CD14-positive monocyte (primary cell): ENCODE data around the gene KCNMA1. TPM values are rescaled to one million over a fixed set of nuclear protein-coding genes. Genes with fewer than 3 reads are reported as not detected.

Source experiments
- DNase-seq, 3 donors: peaks; one replicate each; pipeline ENCODE4 v3.0.0-alpha.2; 2011 to 2022
- H2AFZ ChIP-seq: 2 replicates; pipeline ENCODE4 v1.6.0; 2012; ENCODE audit warnings: mild to moderate bottlenecking, low read depth, low read length, inconsistent platforms; ENCODE audit not compliant: insufficient read depth, poor library complexity, severe bottlenecking
- H3K27ac ChIP-seq, 2 donors: 1 replicate in 1 of 2; 2 replicates in 1 of 2; pipeline ENCODE4 v1.5.1; 2012 to 2013; ENCODE audit warnings: low read length in 2 of 2, control low read depth in 1 of 2, inconsistent platforms in 1 of 2, low read depth in 1 of 2, mild to moderate bottlenecking in 1 of 2
- H3K27me3 ChIP-seq, 2 donors: one replicate each; pipeline versions ENCODE4 v1.6.0 to v1.6.1; 2011 to 2013; ENCODE audit warnings: low read length in 2 of 2; ENCODE audit not compliant: control insufficient read depth in 2 of 2, insufficient read depth in 2 of 2
- H3K36me3 ChIP-seq, 2 donors: replicated peaks in 1 of 2; 1 replicate in 1 of 2; 2 replicates in 1 of 2; pipeline versions ENCODE4 v1.5.1 to v1.6.1; 2012 to 2013; ENCODE audit warnings: low read length in 2 of 2, control low read depth in 1 of 2, inconsistent platforms in 1 of 2, mild to moderate bottlenecking in 1 of 2; ENCODE audit not compliant: insufficient read depth in 2 of 2, control insufficient read depth in 1 of 2
- H3K4me1 ChIP-seq, 2 donors: 1 replicate in 1 of 2; 2 replicates in 1 of 2; pipeline versions ENCODE4 v1.5.1 to v1.6.1; 2012 to 2013; ENCODE audit warnings: low read length in 2 of 2, control low read depth in 1 of 2, inconsistent platforms in 1 of 2, mild to moderate bottlenecking in 1 of 2, moderate library complexity in 1 of 2; ENCODE audit not compliant: insufficient read depth in 2 of 2, control insufficient read depth in 1 of 2
- H3K4me2 ChIP-seq: replicated peaks from 2 replicates; pipeline ENCODE3; 2012; ENCODE audit warnings: low read length, moderate library complexity, mild to moderate bottlenecking; ENCODE audit not compliant: poor library complexity, severe bottlenecking; ENCODE audit errors: extremely low read depth
- H3K4me3 ChIP-seq, 3 experiments: fragments of 200-600 bp in 1 of 3; sonication (generic) in 1 of 3; replicated peaks in 1 of 3; 1 replicate in 2 of 3; 2 replicates in 1 of 3; pipeline ENCODE4 v1.5.1; 2011 to 2013; ENCODE audit warnings: low read length in 3 of 3, mild to moderate bottlenecking in 3 of 3, control low read depth in 2 of 3, low read depth in 2 of 3, inconsistent platforms in 1 of 3, moderate library complexity in 1 of 3
- H3K79me2 ChIP-seq: 2 replicates; pipeline ENCODE4 v1.6.0; 2012; ENCODE audit warnings: mild to moderate bottlenecking, control low read depth, inconsistent platforms, low read length, moderate library complexity; ENCODE audit not compliant: insufficient read depth
- H3K9ac ChIP-seq: 2 replicates; pipeline ENCODE4 v1.6.0; 2017; ENCODE audit warnings: low read length, mild to moderate bottlenecking; ENCODE audit not compliant: insufficient read depth, poor library complexity, severe bottlenecking
- H3K9me3 ChIP-seq, 2 donors: replicated peaks in 1 of 2; 1 replicate in 1 of 2; 2 replicates in 1 of 2; pipeline versions ENCODE4 v1.5.1 to v1.6.1; 2012 to 2013; ENCODE audit warnings: low read length in 2 of 2, control low read depth in 1 of 2; ENCODE audit not compliant: control insufficient read depth in 1 of 2, insufficient read depth in 1 of 2
- H4K20me1 ChIP-seq: 2 replicates; pipeline ENCODE4 v1.6.0; 2012; ENCODE audit warnings: mild to moderate bottlenecking, low read length, control low read depth, moderate library complexity; ENCODE audit not compliant: insufficient read depth
- H3K27ac Mint-ChIP-seq, 7 donors: one replicate each; pipeline ENCODE4 v1.8.0; 2020; ENCODE audit warnings: mild to moderate bottlenecking in 7 of 7, mixed read lengths in 7 of 7, moderate library complexity in 6 of 7, inconsistent platforms in 2 of 7
- H3K27me3 Mint-ChIP-seq, 3 donors: one replicate each; pipeline ENCODE4 v1.8.0; 2021 to 2022; ENCODE audit warnings: low read depth in 3 of 3, mild to moderate bottlenecking in 3 of 3, mixed read lengths in 3 of 3, moderate library complexity in 3 of 3, inconsistent platforms in 1 of 3
- H3K36me3 Mint-ChIP-seq, 2 donors: one replicate each; pipeline ENCODE4 v1.8.0; 2020; ENCODE audit warnings: mixed read lengths in 2 of 2, inconsistent platforms in 1 of 2, mild to moderate bottlenecking in 1 of 2
- H3K4me1 Mint-ChIP-seq: one replicate; pipeline ENCODE4 v1.8.0; 2020; ENCODE audit warnings: mild to moderate bottlenecking, mixed read lengths
- H3K4me3 Mint-ChIP-seq, 2 donors: one replicate each; pipeline ENCODE4 v1.8.0; 2020; ENCODE audit warnings: mild to moderate bottlenecking in 2 of 2, mixed read lengths in 2 of 2, moderate library complexity in 1 of 2
- H3K9me3 Mint-ChIP-seq, 7 donors: one replicate each; pipeline ENCODE4 v1.8.0; 2020 to 2022; ENCODE audit warnings: mixed read lengths in 7 of 7, mild to moderate bottlenecking in 6 of 7, moderate library complexity in 6 of 7, inconsistent platforms in 2 of 7
- WGBS: methylation state at CpG from one replicate; pipeline ENCODE4 v1.1.5; 2013; ENCODE audit warnings: missing lambda C conversion rate; ENCODE audit not compliant: insufficient coverage; 5-methylcytosine and 5-hydroxymethylcytosine counted together
- intact Hi-C, 2 donors: fragments of 100-400 bp; cut with micrococcal nuclease; formaldehyde crosslinking; loops; one replicate each; pipeline versions ENCODE4 v1.15.0 to v1.15.1; 2023
- polyA plus RNA-seq, 3 donors: library from polyadenylated mRNA; depleted of rRNA in 1 of 3; unstranded in 2 of 3; stranded (reverse) in 1 of 3; fragments of 300-500 nt in 2 of 3; fragments of >200 nt in 1 of 3; fragmentation: Illumina TruSeq in 2 of 3; gene quantifications; 1 replicate in 2 of 3; 2 replicates in 1 of 3; pipeline ENCODE4 v1.2.3, GENCODE V29; 2012 to 2021
- TF ChIP-seq, protein P1 (sequence below): fragments of 200-600 bp; IDR thresholded peaks from one replicate; pipeline ENCODE4 v1.8.0; 2022; ENCODE audit warnings: antibody characterized with exemption, mild to moderate bottlenecking

Gene KCNMA1
- polyA plus RNA-seq, 3 donors: 0.11 to 1.0 TPM; not detected in 1

DNA sequence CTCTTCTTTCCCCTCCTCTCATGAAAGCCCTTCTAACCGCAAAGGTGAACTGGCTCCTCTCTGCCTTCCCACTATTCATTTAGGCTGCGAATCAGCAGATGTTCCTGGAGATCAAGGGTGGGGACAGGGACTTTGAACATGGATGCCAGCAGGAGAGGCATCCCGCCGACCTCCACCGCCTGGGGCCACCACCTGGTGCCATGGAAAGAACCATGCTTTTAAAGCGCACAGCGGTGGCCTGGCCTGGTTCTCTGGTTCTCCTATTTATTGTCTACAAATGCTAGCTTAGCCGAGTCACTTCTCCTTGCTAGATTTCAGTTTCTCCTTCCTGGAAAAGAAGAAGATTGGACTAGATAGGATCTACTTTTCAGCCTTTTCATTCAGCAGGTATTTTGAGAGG is 43.2 kb upstream of the KCNMA1 start:
- intact Hi-C loops: no loop called here
- Histone ChIP-seq H3K4me2 (no peak overlapping the region), H3K4me1 (no peaks in the 10 kb centered on the region), H4K20me1 (no peaks in the 10 kb centered on the region), H3K27ac (no peak overlapping the region), H2AFZ (no peak overlapping the region), H3K36me3 (no peaks in the 10 kb centered on the region), H3K4me3 (no peak overlapping the region), H3K9ac (no peak overlapping the region), H3K79me2 (no peaks in the 10 kb centered on the region), H3K27me3 (no peaks in the 10 kb centered on the region), H3K9me3 (no peaks in the 10 kb centered on the region)
- Mint-ChIP-seq H3K4me3 (no peak overlapping the region), H3K27ac (no peak overlapping the region), H3K27me3 (peaks cover 3 to 9% (median 8%) of the 10 kb centered on the region in 3 donors), H3K9me3 (peaks cover 0 to 2% (median 0%) of the 10 kb centered on the region in 7 donors), H3K4me1 (no peaks in the 10 kb centered on the region), H3K36me3 (no peaks in the 10 kb centered on the region)
- 92% methylated on average over 4 of the region's 8 CpGs for WGBS
- TF ChIP-seq, protein P1, sequence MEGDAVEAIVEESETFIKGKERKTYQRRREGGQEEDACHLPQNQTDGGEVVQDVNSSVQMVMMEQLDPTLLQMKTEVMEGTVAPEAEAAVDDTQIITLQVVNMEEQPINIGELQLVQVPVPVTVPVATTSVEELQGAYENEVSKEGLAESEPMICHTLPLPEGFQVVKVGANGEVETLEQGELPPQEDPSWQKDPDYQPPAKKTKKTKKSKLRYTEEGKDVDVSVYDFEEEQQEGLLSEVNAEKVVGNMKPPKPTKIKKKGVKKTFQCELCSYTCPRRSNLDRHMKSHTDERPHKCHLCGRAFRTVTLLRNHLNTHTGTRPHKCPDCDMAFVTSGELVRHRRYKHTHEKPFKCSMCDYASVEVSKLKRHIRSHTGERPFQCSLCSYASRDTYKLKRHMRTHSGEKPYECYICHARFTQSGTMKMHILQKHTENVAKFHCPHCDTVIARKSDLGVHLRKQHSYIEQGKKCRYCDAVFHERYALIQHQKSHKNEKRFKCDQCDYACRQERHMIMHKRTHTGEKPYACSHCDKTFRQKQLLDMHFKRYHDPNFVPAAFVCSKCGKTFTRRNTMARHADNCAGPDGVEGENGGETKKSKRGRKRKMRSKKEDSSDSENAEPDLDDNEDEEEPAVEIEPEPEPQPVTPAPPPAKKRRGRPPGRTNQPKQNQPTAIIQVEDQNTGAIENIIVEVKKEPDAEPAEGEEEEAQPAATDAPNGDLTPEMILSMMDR: no peak
- DNase-seq: no peak

DNA sequence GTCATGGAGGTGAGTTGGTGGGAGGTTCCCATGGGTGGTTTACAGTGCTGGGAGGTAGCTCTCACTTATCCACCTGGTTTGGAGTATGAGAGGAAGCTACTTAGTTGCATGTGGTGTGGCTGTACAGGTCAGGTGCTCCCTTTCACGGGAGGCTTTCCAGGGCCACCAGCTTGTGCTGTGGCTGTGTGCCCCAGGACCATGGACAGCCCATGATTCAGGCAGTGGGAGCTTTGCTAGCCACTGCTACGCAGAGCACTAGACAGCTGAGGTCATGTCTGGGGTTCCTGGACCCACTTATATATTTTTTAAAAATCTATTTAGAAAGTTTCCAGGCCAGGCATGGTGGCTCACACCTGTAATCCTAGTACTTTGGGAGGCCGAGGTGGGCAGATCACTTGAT is 42.5 kb upstream of the KCNMA1 start:
- DNase-seq: no peak
- Mint-ChIP-seq H3K9me3 (peaks cover 0 to 2% (median 0%) of the 10 kb centered on the region in 7 donors), H3K36me3 (no peaks in the 10 kb centered on the region), H3K4me3 (no peak overlapping the region), H3K27me3 (peaks cover 6 to 8% (median 7%) of the 10 kb centered on the region in 3 donors), H3K27ac (no peak overlapping the region), H3K4me1 (no peaks in the 10 kb centered on the region)
- no peaks in the 10 kb centered on the region for H3K4me1 ChIP-seq
- H3K4me2 ChIP-seq: no peak overlapping the region
- 82% methylated on average over 1 of the region's 3 CpGs for WGBS
- H3K9ac ChIP-seq: no peak overlapping the region
- H3K79me2 ChIP-seq: no peaks in the 10 kb centered on the region
- no peak overlapping the region for H3K4me3 ChIP-seq
- intact Hi-C loops: no loop called here
- no peaks in the 10 kb centered on the region for H3K27me3 ChIP-seq
- no peaks in the 10 kb centered on the region for H4K20me1 ChIP-seq
- no peak overlapping the region for H3K27ac ChIP-seq
- no peaks in the 10 kb centered on the region for H3K9me3 ChIP-seq
- no peaks in the 10 kb centered on the region for H3K36me3 ChIP-seq
- TF ChIP-seq, protein P1: no peak
- H2AFZ ChIP-seq: no peak overlapping the region
